ENCODE measurements around the gene METTL1.
"Not testable (repeated sequence)": the region's sequence is repeated elsewhere in the genome, so short reads cannot be mapped to it uniquely, and the experiment has no call there.

Gene METTL1

GRCh38 chr12:57721846-57722608, 49.9 kb downstream of the METTL1 start:
- not testable (repeated sequence) for DNase-seq

DNA sequence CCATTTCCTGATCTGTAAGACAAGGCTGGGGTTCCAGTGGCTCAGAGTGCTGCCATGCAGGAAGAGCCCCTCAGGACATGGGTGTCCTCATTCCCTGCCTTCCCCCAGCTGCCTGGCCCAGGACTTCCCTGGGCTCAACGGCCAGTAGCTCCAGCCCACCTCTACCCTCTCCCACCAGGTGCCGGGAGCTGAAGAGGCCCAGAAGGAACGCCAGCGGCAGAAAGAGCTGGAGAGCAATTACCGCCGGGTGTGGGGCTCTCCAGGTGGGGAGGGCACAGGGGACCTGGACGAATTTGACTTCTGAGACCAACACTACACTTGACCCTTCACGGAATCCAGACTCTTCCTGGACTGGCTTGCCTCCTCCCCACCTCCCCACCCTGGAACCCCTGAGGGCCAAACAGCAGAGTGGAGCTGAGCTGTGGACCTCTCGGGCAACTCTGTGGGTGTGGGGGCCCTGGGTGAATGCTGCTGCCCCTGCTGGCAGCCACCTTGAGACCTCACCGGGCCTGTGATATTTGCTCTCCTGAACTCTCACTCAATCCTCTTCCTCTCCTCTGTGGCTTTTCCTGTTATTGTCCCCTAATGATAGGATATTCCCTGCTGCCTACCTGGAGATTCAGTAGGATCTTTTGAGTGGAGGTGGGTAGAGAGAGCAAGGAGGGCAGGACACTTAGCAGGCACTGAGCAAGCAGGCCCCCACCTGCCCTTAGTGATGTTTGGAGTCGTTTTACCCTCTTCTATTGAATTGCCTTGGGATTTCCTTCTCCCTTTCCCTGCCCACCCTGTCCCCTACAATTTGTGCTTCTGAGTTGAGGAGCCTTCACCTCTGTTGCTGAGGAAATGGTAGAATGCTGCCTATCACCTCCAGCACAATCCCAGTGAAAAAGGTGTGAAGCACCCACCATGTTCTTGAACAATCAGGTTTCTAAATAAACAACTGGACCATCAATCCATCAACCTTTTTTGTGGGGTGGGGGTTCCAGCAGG, 51.0 kb downstream of the METTL1 start:
- DNase-seq: no peak

DNA sequence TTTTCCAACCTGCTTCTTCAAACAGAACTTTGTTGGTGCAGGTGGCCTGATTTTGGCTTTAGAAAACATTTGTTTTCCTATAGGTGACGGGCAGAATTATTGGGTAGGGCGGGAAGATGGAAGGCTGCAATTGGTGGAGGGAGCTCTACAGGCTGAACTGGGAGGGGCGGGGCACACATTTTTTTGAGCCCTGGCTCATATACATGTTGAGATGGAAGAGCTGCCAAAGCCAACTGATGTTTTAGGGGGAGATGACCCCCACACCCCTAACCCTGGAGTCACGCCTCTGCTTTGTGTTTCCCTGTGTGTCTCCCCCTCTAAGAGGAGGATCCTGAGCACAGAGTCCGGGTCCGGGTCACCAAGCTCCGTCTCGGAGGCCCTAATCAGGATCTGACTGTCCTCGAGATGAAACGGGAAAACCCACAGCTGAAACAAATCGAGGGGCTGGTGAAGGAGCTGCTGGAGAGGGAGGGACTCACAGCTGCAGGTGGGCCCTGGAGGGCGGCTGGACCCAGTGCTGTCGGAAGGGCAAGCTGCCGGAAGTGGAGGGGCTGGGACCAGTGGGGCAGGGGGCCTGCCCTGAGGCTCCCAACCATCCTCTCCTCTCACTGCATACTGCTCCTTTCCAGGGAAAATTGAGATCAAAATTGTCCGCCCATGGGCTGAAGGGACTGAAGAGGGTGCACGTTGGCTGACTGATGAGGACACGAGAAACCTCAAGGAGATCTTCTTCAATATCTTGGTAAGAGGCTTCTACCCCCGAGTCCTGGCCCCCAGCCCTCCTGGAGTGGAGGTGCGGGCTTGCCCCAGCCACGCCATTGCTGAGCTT, 51.9 kb downstream of the METTL1 start:
- no peak for DNase-seq

DNA sequence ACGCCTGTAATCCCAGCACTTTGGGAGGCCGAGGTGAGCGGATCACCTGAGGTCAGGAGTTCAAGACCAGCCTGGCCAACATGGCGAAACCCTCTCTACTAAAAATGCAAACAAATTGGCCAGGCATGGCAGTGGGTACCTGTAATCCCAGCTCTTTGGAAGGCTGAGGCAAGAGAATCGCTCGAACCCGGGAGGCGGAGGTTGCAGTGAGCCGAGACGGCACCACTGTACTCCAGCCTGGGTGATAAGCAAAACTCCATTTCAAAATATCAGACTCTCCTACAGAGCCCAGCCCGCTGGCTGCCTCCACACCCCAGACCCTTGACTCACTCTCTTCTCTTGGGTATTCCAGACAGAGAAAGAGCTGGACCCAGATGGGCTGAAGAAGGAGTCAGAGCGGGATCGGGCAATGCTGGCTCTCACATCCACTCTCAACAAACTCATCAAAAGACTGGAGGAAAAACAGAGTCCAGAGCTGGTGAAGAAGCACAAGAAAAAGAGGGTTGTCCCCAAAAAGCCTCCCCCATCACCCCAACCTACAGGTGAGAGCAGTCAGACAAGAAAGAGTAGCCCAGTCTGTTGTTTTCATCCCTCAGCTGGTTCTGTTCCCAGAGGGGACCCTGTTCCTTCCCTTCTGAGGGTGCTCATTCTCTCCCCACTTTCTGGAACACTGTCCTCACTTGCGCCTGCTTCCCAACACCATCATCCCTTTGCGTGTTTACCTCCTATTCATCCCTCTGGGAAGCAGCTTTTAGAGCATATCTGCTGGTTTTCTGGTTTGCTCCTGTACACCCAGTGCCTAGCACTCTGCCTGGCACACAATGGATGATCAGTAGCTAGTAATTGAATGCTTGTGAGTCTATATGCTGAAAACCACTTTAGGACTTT, 53.0 kb downstream of the METTL1 start:
- DNase-seq: no peak

Data from inflammatory macrophage treated with lipopolysaccharide for 4 hours (primary cell).